GM18867 (cell line): ENCODE results near the gene TEC.

Source experiments
- ATAC-seq: cut with Tn5 transposase; IDR thresholded peaks from one replicate; pipeline ENCODE4 v1.9.1; 2021; ENCODE audit warnings: mild to moderate bottlenecking, moderate library complexity; ENCODE audit not compliant: unreplicated experiment

The TEC gene

GRCh38 chr4:48095441-48095840 lies 174.2 kb downstream of the TEC start:
- ATAC-seq = no peak

GRCh38 chr4:48093991-48094416 lies 175.6 kb downstream of the TEC start:
- no peak for ATAC-seq

GRCh38 chr4:48090621-48091020 lies 179.0 kb downstream of the TEC start:
- ATAC-seq = no peak

- no peak for ATAC-seq
These were observed 183.6 kb downstream of the TEC start for GRCh38 chr4:48085821-48086589.
